Hematopoietic multipotent progenitor cell treated with erythropoietin and hydrocortisone succinate and interleukin-3 and kit ligand, for 15 days (in vitro differentiated cells): ENCODE data around the gene SLC2A1.
"Not testable (repeated sequence)": the region's sequence is repeated elsewhere in the genome, so short reads cannot be mapped to it uniquely, and the experiment has no call there.

Experiments
- DNase-seq: peaks from one replicate; pipeline ENCODE4 v3.0.0-alpha.2; 2015; ENCODE audit warnings: low spot score

SLC2A1 gene

GRCh38 chr1:42929434-42930177, 29.1 kb downstream of the SLC2A1 start:
- no peak for DNase-seq

GRCh38 chr1:42928859-42929258, 29.8 kb downstream of the SLC2A1 start:
- DNase-seq, result no peak

DNA sequence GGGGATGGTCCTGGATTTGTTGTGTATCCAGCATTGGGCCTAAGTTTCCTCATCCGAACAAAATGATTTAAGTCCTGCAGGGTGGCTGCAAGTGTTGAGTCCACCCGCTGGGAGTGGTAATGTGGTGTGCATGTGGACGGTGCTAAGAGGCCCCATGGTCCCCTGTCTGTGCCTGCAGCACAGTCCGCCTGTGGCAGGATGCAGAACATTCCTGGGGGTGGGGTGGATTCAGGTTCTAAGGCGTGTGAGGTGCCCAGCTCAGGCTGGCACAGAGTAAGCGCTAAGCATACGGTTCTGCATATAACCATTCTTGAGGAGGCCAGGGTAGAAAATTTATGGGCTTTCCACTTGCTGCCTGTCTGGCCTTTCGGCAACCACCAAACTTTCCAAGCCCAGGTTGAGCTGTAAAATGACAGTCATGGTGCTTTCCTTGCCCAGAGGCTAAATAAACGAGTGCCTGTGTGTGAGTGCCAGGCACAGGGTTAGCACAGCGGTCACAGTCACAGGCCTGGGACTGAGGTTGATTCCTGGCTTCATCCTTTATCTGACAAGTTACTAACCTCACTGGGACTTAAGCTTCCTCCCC, 30.7 kb downstream of the SLC2A1 start:
- peak; percentile 23 for DNase-seq

DNA sequence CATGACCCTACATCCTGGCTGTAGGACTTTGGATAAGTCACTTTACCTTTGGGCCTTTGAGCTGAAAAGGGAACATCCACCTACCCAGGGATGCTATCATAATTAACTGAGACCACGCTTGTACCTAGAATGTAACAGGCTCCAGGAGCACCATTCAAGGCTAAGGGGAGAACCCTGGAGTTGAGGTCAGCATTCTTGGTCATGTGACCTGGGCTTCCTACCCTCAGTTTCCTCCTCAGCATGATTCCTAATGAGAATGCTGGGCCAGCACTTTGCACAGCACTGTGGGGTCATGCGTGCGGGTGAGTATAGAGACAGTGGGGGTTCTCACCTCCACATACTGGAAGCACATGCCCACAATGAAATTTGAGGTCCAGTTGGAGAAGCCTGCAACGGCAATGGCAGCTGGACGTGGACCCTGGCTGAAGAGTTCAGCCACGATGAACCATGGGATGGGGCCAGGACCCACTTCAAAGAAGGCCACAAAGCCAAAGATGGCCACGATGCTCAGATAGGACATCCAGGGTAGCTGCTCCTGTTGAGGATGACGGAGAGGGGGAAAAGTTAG, 31.3 kb downstream of the SLC2A1 start:
- DNase-seq, result peak; percentile 18

- no peak for DNase-seq
Observed at GRCh38 chr1:42926879-42927242, 31.8 kb downstream of the SLC2A1 start.

DNA sequence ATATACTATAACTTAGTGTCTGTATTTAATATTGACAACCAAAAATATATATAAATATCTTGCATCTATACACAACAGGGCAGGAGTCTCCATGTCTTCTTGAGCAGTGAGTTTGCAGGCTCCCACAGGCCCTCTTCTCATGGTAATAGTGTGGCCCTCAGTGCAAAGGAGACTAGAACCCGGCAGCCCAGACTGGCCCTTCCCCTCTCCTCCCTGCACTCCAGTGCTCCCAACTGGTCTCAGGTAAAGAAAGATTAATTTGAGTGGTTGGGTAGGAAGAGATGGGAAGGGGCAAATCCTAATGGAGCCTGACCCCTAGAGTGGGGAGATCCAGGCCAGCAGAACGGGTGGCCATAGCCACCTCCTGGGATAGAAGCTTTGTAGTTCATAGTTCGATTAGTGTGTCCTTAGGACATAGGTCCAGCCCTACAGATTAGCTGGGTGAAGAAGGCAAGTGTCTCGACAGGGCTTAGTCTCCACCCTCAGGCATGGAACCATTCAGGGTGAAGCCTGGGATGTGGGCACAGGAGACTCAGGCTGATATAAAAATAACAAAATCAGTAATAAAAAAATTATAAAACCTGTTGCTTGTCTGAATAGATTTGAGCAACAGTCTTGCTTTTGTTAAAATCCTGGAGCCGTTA, 32.3 kb downstream of the SLC2A1 start:
- DNase-seq, result peak; percentile 34

- DNase-seq, result peak; percentile 90
Observed at GRCh38 chr1:42924851-42925760, 33.6 kb downstream of the SLC2A1 start.

DNA sequence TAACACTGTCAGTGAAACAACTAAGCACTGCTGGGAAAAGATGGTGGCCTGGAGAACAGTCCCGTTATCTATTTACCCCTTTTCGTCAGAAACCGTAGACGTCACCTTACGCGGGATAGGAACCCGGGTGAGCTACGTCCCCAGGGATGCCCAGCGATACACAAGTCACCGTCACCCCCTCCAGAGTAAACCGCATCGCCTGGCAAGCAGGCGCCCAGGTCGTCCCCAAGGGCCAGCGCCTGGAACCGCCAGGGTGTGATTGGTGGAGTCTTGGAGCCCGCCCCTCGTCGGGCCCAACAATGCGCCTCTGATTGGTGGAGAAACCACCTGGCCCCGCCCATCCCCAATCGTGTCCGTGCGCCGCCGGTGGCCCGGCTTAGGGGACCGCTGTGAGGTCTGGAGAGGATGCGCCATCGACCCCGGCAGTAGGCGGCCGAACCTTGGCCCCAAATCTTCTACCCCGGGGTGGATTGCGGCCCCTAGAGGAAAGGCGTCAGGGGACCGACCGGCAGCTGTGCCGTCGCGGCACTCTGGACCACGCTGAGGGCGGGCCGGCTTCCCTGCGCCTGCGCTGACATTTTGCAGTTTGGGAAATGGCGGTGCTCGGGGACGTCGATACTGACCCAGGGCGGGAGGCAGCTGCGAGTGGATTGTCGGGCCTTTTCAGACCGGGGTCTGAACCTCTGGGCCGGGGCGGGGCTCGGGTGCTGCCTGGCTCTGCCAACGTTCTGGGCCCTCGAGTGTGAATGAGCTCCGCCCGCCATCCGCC, 34.4 kb downstream of the SLC2A1 start:
- DNase-seq, result peak; percentile 94

DNA sequence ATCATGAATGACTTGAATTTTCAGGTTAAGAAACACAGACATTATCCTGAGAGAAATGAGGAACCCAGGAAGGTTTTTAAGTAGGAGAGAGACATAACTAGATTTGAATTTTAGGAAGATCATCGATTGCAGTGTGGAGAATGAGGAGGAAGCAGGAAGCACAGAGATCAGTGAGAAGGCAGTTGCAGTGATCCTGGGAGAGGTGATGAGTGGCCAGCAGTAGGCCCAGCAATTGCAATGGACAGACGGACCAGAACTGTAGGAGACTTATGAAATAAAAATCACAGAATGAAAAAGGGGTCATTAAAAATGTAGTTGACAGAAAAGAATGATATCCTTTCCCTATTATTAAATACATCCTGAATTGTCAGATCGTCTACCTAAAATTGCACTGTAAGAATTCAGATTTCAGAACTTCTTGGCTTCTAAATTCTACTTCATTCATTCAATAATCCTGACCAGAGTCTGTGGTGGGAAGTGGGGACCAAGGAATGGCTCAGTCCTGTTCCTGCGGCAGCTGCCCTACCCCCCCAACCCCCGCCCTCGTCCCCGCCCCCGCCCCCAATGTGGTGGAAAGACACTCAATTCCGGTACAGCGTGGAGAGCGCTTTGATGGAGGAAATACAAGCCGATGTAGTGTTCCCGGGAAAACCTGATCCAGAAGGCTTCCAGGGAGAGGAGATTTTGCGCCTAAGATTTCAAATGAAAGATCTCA, 35.1 kb downstream of the SLC2A1 start:
- DNase-seq, result no peak

GRCh38 chr1:42922687-42923366, 35.8 kb downstream of the SLC2A1 start:
- DNase-seq, result peak; percentile 87

DNA sequence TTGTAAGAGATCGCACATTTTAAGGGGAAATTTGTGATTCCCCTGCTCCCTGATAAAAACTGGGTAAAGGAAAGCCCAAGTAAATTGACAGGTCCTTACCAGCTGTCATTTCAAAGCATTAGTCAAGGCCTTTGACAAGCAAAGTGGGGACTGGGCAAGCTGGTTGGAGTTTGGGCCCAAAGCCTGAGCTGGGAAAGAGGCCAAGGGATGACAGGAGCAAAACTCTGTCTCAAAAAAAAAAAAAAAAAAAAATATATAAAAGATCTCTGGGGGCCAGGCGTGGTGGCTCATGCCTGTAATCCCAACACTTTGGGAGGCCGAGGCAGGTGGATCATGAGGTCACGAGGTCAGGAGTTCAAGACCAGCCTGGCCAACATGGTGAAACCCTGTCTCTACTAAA, 36.9 kb downstream of the SLC2A1 start:
- DNase-seq, result peak; percentile 56

DNA sequence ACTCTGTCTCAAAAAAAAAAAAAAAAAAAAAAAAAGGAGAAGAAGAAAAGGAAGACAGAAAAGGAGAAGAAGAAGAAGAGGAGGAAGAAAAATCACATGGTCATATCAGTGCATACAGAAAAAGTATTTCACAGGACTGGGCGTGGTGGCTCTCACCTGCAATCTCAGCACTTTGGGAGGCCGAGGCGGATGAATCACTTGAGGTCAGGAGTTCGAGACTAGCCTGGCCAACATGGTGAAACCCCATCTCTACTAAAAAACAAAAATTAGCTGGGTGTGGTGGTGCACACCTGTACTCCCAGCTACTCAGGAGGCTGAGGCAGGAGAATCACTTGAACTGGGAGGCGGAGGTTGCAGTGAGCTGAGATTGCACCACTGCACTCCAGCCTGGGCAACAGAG, 39.0 kb downstream of the SLC2A1 start:
- DNase-seq, result not testable (repeated sequence)

- no peak for DNase-seq
Observed at GRCh38 chr1:42917241-42917495, 41.5 kb downstream of the SLC2A1 start.

- no peak for DNase-seq
Observed at GRCh38 chr1:42915456-42915855, 43.2 kb downstream of the SLC2A1 start.

DNA sequence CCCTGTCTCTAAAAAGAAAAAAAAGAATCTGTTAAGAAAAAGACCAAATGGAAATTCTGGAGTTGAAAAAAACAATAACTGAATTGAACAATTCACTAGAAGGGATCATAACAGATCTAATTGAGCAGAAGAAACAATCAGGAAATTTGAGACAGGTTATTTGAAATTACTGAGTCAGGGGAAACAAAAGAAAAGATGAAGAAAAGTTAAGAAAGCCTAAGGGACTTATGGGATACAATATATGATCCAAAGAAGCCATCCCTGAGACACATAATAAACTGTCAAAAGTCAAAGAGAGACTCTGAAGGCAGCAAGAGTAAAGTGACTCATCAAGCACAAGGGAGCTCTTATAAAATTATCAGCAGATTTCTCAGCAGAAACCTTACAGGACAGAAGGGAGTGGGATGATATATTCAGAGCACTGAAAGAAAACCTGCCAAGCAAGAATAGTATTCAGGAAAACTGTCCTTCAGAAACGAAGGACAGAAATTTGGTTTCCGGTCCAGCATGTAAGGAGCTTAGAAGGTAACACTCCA, 44.5 kb downstream of the SLC2A1 start:
- DNase-seq, result peak; percentile 38

DNA sequence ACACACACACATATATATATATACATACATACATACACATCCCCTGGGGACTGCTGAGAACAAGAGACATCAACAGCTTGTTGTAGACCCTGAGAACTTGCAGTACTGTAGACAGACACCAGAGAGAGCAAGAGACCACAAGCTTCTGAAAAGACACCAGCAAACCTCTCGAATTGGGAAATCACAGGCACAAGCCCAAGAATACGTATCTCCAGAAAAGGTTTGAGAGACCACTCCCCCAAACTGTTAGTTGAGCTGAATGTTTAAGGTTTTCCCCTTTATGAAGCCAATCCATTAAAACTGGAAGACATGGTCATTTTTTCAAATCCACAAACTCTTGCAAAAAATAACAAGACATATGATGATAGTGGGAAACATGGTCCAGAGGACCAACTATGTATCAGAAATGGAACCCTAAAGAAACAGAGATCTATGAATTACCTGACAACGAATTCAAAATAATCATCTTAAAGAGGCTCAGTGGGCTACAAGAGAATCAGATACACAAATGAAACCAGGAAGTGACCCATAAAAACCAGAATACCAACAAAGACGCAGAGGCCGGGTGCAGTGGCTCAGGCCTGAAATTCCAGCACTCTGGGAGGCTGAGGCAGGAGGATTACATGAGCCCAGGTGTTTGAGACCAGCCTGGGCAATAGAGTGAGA, 45.1 kb downstream of the SLC2A1 start:
- DNase-seq, result peak; percentile 83

DNA sequence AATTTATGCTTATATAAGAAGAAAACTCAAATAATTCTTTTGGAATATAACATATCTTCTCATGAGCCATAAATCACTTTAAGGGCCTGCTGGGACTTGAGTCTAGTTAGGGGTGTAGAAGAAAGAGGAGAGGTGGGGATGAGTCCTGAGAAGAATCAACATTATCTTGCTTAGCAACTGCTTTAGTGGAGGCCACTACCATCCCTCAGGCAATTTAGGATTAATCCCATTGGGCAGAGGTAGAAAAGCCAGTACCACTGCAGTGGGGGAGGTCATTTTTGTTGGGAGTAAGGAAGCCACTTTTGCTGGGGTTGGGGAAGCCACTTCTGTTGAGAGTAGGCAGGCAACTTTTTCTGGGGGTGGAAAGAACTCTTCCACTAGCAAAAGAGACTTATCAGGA, 47.7 kb downstream of the SLC2A1 start:
- no peak for DNase-seq

GRCh38 chr1:42908046-42908445, 50.6 kb downstream of the SLC2A1 start:
- DNase-seq, result no peak

- no peak for DNase-seq
Observed at GRCh38 chr1:42904434-42904833, 54.2 kb downstream of the SLC2A1 start.
